AG10803 (cell line): ENCODE results near the gene LIPC.

ENCODE experiments used
- DNase-seq: peaks from one replicate; pipeline ENCODE4 v3.0.0; 2010; ENCODE audit warnings: low read depth
- H3K4me3 ChIP-seq: 2 replicates; pipeline ENCODE4 v1.5.1; 2011; ENCODE audit warnings: mild to moderate bottlenecking, low read length, control low read depth
- CTCF ChIP-seq: conservative IDR thresholded peaks from 2 replicates; pipeline ENCODE4 v1.5.1; 2011; ENCODE audit warnings: mild to moderate bottlenecking, low read length, control low read depth, inconsistent platforms

The LIPC gene

GRCh38 chr15:58413253-58413652 is 18.5 kb upstream of the LIPC start:
- DNase-seq, result no peak
- no peak for TF ChIP-seq CTCF
- no peak overlapping the region for H3K4me3 ChIP-seq

GRCh38 chr15:58415636-58416035 is 16.2 kb upstream of the LIPC start:
- no peak overlapping the region for H3K4me3 ChIP-seq
- TF ChIP-seq CTCF, result no peak
- peak; percentile 30 for DNase-seq

GRCh38 chr15:58416963-58417362 is 14.8 kb upstream of the LIPC start:
- no peak for TF ChIP-seq CTCF
- no peak for DNase-seq
- H3K4me3 ChIP-seq, result no peak overlapping the region

GRCh38 chr15:58418135-58418534 is 13.7 kb upstream of the LIPC start:
- DNase-seq, result no peak
- no peak overlapping the region for H3K4me3 ChIP-seq
- no peak for TF ChIP-seq CTCF

GRCh38 chr15:58419803-58420524 is 11.8 kb upstream of the LIPC start:
- no peak overlapping the region for H3K4me3 ChIP-seq
- DNase-seq, result no peak
- TF ChIP-seq CTCF, result no peak

- no peak for TF ChIP-seq CTCF
- H3K4me3 ChIP-seq, result no peak overlapping the region
Measured at GRCh38 chr15:58420579-58421043, 11.2 kb upstream of the LIPC start.

GRCh38 chr15:58423205-58423604 is 8.6 kb upstream of the LIPC start:
- no peak for TF ChIP-seq CTCF
- DNase-seq, result no peak
- no peak overlapping the region for H3K4me3 ChIP-seq

More at GRCh38 chr15:58420579-58421043, 11.2 kb upstream of the LIPC start:
- no peak for DNase-seq
